HFF-Myc (cell line): ENCODE results near the gene RNLS.

Experiments used
- DNase-seq: peaks from one replicate; pipeline ENCODE4 v3.0.0-alpha.2; 2011; ENCODE audit warnings: low read depth; ENCODE audit errors: extremely low read depth
- H3K4me3 ChIP-seq: replicated peaks from 2 replicates; pipeline ENCODE4 v1.5.1; 2011; ENCODE audit warnings: low read depth, mild to moderate bottlenecking, control low read depth, low read length
- CTCF ChIP-seq: IDR thresholded peaks from 2 replicates; pipeline ENCODE4 v1.5.1; 2012; ENCODE audit warnings: mild to moderate bottlenecking, low read depth, low read length, control low read depth; ENCODE audit errors: missing control alignments

The RNLS gene

GRCh38 chr10:88536437-88536836 is 46.7 kb downstream of the RNLS start:
- H3K4me3 ChIP-seq, result no peak overlapping the region
- no peak for DNase-seq
- no peak for TF ChIP-seq CTCF

GRCh38 chr10:88534072-88534665 is 48.9 kb downstream of the RNLS start:
- TF ChIP-seq CTCF, result no peak
- no peak overlapping the region for H3K4me3 ChIP-seq
- DNase-seq, result no peak

- no peak for TF ChIP-seq CTCF
- no peak overlapping the region for H3K4me3 ChIP-seq
- DNase-seq, result no peak
Observed at GRCh38 chr10:88531392-88532052, 51.6 kb downstream of the RNLS start.

- H3K4me3 ChIP-seq, result no peak overlapping the region
- no peak for DNase-seq
- no peak for TF ChIP-seq CTCF
Observed at GRCh38 chr10:88530629-88531391, 52.3 kb downstream of the RNLS start.

GRCh38 chr10:88530093-88530492 is 53.0 kb downstream of the RNLS start:
- no peak for TF ChIP-seq CTCF
- H3K4me3 ChIP-seq, result no peak overlapping the region
- DNase-seq, result no peak

GRCh38 chr10:88528806-88529570 is 54.1 kb downstream of the RNLS start:
- H3K4me3 ChIP-seq, result no peak overlapping the region
- DNase-seq, result no peak
- no peak for TF ChIP-seq CTCF
